Femur (tissue), 1 donor: ENCODE measurements around the gene SELENBP1.
"Not testable (repeated sequence)": the region's sequence is repeated elsewhere in the genome, so short reads cannot be mapped to it uniquely, and the experiment has no call there.

Experiments used
- DNase-seq: peaks from one replicate; pipeline ENCODE4 v3.0.0-alpha.2; 2017

SELENBP1 gene

GRCh38 chr1:151373196-151373595 is 691 bp upstream of the SELENBP1 start:
- no peak for DNase-seq

GRCh38 chr1:151371370-151372057 is 991 bp downstream of the SELENBP1 start:
- peak; percentile 77 for DNase-seq

DNA sequence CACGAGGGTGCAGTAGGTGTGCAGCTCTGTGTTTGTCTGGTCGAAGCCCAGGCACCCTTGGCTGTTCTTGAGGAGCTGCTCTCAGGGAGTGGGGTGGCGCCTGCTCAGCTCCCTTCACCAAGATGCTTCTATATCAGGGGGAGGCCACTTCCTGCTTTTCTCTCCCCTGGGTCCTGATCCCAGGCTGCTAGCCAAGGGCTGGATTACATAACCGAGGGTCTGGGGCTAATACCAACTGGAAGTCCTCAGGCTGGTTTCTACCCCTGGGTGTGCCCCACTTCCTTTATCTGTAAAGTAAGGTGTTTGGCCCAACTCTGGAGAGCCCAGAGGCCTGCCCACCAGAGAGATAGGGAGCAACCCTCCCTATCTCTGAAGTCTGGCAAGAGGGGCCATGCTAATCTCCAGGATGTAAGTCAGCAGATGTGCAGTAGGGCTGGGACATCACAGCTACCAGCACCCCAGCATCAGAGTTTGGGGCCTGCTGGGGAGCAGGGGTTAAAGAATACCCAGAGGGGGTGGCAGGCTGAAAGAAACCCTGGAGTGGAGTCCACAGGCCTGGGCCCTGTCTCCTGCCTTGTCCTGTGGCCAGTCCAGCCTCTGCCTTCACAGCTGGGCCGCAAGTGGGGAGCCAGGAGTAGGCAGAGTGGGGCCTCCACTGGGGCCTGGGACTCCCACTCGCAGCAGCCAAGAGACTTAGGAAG is 2.1 kb downstream of the SELENBP1 start:
- DNase-seq, result peak; percentile 66

GRCh38 chr1:151369621-151370048 is 2.9 kb downstream of the SELENBP1 start:
- DNase-seq, result no peak

DNA sequence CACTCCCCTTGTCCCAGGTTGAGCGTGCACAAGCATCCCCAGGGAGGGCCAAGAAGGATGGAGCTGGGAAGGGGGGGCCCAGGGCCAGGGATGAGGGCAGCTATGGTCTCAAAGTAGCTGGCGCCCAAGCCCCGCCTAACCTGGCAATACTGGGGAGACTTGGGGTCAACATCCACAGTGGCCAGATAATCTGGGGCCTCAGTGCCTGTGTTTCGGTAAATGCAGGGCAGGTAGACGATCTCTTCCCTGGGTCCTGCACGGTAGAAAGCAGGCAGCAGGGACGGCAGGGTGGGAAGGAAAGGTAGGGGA is 3.2 kb downstream of the SELENBP1 start:
- DNase-seq, result no peak

GRCh38 chr1:151368393-151369301 is 3.9 kb downstream of the SELENBP1 start:
- no peak for DNase-seq

DNA sequence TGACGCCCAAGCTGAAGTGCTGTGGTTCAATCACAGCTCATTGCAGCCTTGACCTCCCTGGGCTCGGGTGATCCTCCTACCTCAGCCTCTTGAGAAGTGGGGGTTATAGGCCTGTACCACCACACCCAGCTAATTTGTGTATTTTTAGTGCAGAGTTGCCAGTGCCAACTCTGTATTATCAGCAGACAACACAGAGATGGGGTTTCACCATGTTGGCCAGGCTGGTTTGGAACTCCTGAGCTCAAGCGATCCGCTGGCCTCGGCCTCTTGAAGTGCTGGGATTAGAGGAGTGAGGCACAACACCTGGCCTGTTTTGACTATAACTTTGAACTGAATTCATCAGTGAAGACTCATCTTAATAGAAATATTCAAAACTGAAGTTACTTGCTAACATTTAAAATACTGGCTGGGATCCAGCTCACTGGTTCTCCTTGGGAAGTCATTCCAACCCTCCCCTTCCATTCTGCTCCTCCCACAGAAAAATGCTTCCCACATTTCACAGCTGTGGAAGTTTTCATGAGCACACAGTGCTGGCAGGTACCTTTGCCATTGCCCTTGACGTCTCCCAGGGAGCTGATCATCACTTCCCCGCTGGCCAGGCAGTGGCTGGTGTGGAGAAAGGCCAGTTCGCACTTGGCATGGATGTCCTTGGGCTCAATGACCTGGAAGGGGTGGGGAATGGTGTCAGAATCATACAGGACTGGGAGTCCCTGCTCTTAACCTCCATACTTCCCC is 4.7 kb downstream of the SELENBP1 start:
- no peak for DNase-seq

GRCh38 chr1:151364996-151365395 is 7.5 kb downstream of the SELENBP1 start:
- DNase-seq, result no peak

GRCh38 chr1:151362308-151363155 is 10.0 kb downstream of the SELENBP1 start:
- DNase-seq, result no peak

DNA sequence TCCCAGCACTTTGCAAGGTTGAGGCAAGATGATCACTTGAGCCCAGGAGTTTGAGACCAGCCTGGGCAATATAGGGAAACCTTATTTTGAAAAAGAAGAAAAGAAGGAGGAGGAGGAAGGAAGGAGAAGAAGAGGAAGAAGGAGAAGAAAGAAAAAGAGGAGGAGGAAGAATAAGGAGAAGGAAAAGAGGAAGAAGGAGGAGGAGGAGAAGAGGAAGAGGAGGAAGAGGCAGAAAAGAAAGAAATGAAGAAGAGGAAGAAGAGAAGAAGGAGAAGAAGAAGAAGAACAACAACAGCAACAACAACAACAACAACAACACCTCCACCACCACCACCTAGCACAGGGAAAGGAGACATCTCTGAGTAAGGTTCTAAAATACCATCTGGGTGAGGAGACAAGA is 10.6 kb downstream of the SELENBP1 start:
- no peak for DNase-seq

GRCh38 chr1:151356696-151357095 is 15.8 kb downstream of the SELENBP1 start:
- no peak for DNase-seq

- no peak for DNase-seq
Observed at GRCh38 chr1:151352021-151352718, 20.3 kb downstream of the SELENBP1 start.

DNA sequence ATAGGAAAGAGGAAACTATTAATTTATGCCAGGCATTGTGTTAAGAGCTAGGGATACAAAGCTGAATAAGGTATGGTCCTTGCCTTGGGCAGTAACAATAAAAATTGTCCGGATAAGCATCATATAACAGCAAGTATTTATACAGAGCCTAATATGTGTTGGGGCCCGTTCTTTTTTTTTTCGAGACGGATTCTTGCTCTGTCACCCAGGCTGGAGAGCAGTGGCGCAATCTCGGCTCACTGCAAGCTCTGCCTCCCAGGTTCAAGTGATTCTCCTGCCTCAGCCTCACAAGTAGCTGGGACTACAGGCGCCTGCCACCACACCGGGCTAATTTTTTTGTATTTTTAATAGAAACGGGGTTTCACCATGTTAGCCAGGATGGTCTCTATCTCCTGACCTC is 22.2 kb downstream of the SELENBP1 start:
- not testable (repeated sequence) for DNase-seq

- no peak for DNase-seq
Observed at GRCh38 chr1:151347523-151348246, 24.8 kb downstream of the SELENBP1 start.

GRCh38 chr1:151346769-151347522 is 25.6 kb downstream of the SELENBP1 start, which contains the start of gene RFX5:
RFX5 (minus strand) TSS chr1:151347252; CDS start chr1:151346320, 932 bp downstream.
- DNase-seq, result peak; percentile 98

GRCh38 chr1:151346082-151346768 is 26.3 kb downstream of the SELENBP1 start:
- DNase-seq, result no peak

- no peak for DNase-seq
Observed at GRCh38 chr1:151344291-151344690, 28.2 kb downstream of the SELENBP1 start.

DNA sequence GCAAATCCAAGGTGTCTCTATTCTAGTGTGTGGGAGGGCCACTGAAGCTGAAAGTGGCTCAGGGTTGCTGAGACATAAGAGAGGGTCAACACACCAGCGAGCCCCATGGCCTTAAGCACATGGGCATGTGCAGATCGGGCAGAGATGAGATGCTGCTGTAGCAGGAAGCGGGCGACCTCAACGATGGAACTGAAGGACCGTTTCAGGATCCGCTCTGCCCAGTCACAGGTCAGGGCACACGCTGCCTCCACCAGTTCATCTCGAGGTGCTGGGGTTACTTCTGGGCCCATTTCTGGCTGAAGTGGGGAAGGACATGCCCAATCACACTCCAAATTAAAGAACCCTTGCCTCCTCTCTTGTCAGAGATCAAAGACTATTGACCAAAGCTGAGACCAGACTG is 28.9 kb downstream of the SELENBP1 start:
- DNase-seq, result no peak

DNA sequence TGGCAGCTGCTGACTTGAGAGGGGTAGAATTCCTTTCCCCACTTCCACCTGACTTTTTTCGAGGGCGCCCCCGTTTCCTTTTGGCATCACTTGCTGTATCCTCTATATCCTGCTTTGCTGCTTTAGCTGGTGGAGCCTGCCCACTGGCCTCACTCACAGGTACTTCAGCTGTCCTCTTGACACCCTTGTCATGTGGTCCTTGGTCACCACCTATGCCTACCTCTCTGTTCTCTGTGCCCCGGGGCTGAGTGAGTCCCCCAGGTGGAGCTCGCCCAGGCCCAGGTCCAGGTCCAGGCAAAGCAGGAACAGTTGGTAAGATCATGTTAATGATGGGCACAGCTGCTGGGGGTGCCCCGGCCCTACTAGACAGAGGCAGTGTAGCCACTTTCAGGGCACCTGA is 29.9 kb downstream of the SELENBP1 start:
- DNase-seq, result no peak
